ENCODE data around the gene PRIMA1.

- TF ChIP-seq CTCF (IDR thresholded peaks at IDR 0.05): no peak
- TF ChIP-seq POLR2A (IDR thresholded peaks at IDR 0.05): no peak
These were observed 54.7 kb downstream of the PRIMA1 start for GRCh38 chr14:93733631-93734030.

All from testis (tissue), 2 donors.